ENCODE data around the gene LRRC8C.

DNA sequence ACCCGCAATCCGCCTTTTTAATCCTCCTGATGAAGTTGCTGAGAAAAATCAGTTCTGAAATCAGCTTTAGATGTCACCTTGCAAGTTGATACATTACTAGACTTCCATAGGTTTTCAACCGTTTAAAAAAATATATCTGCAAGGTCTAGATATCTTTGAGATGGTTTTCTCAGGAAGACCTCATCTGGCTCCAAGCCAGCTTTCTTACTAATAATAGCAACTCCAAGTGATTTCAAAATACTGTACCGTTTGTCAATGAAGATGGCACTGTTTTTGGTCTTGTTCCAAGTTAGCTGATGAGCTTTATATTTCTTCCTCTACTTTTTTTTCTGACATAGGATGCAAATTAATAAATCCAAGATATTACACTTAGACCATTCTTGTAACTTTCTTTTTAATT, 40.3 kb downstream of the LRRC8C start:
- TF ChIP-seq, protein P1, sequence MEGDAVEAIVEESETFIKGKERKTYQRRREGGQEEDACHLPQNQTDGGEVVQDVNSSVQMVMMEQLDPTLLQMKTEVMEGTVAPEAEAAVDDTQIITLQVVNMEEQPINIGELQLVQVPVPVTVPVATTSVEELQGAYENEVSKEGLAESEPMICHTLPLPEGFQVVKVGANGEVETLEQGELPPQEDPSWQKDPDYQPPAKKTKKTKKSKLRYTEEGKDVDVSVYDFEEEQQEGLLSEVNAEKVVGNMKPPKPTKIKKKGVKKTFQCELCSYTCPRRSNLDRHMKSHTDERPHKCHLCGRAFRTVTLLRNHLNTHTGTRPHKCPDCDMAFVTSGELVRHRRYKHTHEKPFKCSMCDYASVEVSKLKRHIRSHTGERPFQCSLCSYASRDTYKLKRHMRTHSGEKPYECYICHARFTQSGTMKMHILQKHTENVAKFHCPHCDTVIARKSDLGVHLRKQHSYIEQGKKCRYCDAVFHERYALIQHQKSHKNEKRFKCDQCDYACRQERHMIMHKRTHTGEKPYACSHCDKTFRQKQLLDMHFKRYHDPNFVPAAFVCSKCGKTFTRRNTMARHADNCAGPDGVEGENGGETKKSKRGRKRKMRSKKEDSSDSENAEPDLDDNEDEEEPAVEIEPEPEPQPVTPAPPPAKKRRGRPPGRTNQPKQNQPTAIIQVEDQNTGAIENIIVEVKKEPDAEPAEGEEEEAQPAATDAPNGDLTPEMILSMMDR (IDR thresholded peaks at IDR 0.05) = no peak
- no peak for TF ChIP-seq POLR2A (IDR thresholded peaks at IDR 0.05)
